ENCODE data around the gene TRIP11. TPM values are rescaled to one million over a fixed set of nuclear protein-coding genes. Genes with fewer than 3 reads are reported as not detected.
"Not testable (repeated sequence)": the region's sequence is repeated elsewhere in the genome, so short reads cannot be mapped to it uniquely, and the experiment has no call there.

TRIP11 gene
- total RNA-seq (2014; rRNA removed; shearing (Covaris generic); ENCODE audit: low replicate concordance), result 7.9 and 13.4 TPM in 2 replicates

DNA sequence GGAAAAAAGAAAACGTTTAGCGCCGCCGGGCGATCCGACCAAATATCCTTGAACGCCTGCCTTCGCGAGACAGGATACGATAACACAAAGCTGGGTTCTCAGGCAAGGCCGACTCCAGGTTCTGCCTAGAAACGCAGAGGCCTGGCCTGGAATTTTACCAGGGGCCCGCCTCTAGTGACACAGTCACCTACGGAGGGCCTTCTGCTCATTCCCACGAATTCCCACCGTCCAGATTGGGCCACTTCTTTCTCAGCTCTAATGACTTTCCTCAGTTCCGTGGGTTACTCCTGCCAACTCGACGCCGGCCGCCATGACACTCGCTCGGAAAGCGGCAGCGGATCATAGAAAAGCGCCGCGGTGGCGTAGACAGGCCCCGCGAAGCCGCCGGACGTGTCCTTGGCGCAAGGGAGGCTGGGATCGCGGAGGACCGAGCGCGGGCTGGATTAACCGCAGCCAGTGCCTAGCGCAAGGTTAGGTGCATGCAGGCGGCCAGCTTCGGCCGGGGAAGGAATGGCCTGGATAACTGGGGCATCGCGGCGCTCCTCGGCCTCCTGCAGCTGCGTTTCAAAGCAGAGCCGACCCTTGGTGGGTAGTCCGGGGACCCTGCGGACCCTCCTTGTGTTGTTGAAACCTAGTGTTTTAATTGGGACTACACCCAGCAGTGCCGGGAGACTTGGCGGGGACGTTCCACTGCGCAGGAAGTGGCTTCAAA is at the start of gene TRIP11:
Gene TRIP11 (minus strand): TSS at position 341 of the 712 bp plus-strand sequence. CDS start 374 bp downstream, outside the sequence.
- H3K36me3 ChIP-seq, result peaks cover 4% of the 10 kb centered on the region
- no peaks in the 10 kb centered on the region for H3K27me3 ChIP-seq
- H3K4me3 ChIP-seq, result peak within 1 kb of the TSS; percentile 89
- DNase-seq, result peak; percentile 93
- no peaks in the 10 kb centered on the region for H3K9me3 ChIP-seq

DNA sequence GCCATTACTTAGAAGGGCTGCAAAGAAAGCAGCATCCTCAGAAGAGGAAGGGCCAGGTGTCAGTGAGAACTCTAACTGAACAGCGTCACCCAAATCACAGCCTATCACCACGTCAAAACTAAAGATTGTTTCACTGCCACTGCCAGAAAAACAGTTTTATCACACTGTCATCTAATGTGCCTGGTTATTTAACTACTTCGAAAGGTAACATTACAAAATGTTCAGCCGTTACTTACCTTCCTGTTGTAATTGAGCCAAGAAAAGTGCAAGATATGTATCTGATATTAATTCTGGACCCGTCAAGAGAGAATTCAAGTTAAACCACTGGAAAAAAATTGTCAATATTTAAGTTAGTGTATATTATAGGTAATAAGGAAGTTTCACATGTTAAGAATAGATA is 48.6 kb upstream of the TRIP11 start:
- H3K36me3 ChIP-seq, result no peaks in the 10 kb centered on the region; the same call in 1 of the 2 replicates
- H3K4me3 ChIP-seq, result no peak overlapping the region
- DNase-seq, result no peak
- no peaks in the 10 kb centered on the region for H3K27me3 ChIP-seq
- H3K9me3 ChIP-seq, result no peaks in the 10 kb centered on the region

DNA sequence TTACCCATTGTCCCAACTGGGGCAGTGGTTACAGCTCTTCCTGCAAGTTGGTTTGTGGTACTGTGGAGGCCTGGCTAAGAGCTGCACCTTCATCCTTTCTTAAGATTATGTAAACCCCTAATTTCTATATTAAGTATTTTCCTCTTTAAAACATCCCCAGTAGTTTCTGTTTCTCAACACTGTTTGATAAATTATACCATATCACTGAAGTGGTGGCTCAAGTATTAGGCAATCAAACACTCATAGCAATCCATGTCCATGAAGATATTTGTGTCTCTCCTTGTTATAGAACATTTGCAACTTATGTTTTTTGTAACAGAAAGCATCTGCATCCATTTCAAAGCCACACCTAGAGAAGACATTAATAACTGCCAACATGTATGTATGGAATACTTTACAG is 34.7 kb upstream of the TRIP11 start:
- DNase-seq, result no peak

DNA sequence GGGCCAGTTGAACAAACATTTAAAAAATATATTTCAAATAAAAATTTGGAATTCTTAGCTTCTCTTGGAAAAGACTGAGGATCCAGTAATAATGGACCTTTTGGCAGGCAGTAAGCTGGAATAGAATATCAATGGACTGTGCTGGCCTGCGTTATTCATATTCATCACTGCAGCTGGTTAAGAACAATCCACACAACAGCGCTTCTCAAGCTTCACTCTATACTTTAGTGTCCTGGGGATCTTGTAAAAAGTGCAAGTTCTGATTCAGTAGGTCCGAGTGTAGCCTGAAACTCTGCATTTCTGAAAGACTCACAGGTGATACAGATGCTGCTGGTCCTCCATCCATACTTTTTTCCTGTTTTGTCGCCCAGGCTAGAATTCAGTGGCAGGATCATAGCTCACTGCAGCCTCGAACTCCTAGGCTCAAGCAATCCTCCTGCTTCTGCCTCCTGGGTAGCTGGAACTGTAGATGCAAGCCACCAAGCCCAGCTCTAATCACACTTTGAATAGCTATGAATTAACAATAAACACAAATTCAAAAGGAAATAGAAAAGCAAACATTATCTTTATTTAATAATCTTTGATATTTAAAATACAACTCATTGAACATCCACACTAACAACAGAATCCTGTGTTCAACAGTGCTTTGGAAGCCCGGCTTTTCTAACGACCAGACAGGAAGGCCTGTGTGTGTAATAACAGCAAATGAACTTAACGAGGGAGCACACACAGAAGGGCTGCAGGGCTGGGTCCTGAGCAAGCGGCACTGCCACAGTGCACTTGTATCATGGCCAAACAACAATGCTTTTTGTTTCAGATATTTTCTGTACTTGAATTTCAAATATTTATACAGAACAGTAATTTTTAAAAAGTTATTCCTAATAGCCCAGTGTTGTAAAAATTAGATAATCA is 18.4 kb upstream of the TRIP11 start:
- DNase-seq, result no peak
- Histone ChIP-seq H3K9me3 (no peaks in the 10 kb centered on the region), H3K4me3 (no peak overlapping the region), H3K36me3 (no peaks in the 10 kb centered on the region), H3K27me3 (no peaks in the 10 kb centered on the region)

More for the DNA sequence above, 34.7 kb upstream of the TRIP11 start:
- H3K9me3 ChIP-seq, result no peaks in the 10 kb centered on the region
- H3K27me3 ChIP-seq, result no peaks in the 10 kb centered on the region
- H3K36me3 ChIP-seq, result peaks cover 4% of the 10 kb centered on the region; the same call in 1 of the 2 replicates
- H3K4me3 ChIP-seq, result no peak overlapping the region

DNA sequence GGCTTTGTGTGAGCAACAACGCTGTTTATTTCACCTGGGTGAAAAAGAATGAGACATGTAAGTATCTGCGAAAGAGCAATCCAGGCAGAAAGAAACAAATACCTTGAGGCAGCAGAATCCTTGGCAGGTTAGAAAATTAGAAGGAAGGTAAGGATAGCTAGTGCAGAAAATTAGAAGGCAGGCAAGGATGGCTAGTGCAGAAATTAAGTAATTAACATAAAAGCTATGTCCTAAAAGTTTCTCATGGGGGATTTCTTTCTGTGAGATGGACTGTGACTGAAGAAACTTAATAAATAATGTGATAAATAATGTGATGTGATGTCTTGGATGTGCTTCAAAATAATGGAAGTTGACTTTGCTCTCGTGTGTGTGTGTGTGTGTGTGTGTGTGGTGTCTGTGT is 9.9 kb upstream of the TRIP11 start:
- Histone ChIP-seq H3K27me3 (no peaks in the 10 kb centered on the region), H3K9me3 (no peaks in the 10 kb centered on the region), H3K4me3 (no peak overlapping the region), H3K36me3 (no peaks in the 10 kb centered on the region)
- DNase-seq, result no peak

DNA sequence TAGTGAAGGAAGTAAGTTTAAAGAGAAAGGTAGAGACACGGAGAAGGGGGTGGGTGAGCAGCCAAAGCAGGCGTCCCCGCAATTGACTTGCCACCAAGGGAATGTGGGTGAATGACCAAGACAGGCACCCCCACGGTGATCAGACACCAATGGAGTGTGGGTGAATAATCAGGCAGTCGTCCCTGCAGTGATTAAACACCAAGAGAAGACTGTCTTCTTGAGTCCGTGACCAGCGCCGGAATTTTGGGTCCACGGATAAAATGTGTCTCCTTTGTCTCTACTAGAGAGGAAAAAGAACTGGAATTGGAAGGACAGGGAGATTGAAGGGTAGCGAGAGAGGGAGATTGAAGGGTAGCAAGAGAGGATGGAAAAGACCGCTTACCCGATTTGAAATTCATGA is 9.4 kb upstream of the TRIP11 start:
- not testable (repeated sequence) for H3K36me3 ChIP-seq, H3K27me3 ChIP-seq, DNase-seq

DNA sequence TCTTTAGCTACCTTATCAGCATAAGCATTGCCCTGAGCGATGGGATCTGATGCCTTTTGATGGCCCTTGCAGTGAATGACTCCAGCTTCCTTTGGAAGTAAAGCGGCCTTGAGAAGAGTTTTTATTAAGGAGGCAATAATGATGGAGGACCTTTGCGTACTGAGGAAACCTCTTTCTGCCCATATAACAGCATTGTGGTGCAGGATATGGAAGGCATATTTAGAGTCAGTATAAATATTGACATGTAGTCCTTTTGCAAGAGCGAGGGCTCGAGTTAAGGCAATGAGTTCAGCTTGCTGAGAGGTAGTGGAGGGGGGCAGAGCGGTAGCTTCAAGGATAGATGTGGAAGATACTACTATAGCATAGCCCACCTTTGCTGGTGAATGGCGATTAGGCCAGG is 6.0 kb upstream of the TRIP11 start:
- not testable (repeated sequence) for H3K27me3 ChIP-seq, DNase-seq, H3K4me3 ChIP-seq, H3K36me3 ChIP-seq, H3K9me3 ChIP-seq

More for the DNA sequence above, 9.4 kb upstream of the TRIP11 start:
- H3K4me3 ChIP-seq, H3K9me3 ChIP-seq: not testable (repeated sequence)

DNA sequence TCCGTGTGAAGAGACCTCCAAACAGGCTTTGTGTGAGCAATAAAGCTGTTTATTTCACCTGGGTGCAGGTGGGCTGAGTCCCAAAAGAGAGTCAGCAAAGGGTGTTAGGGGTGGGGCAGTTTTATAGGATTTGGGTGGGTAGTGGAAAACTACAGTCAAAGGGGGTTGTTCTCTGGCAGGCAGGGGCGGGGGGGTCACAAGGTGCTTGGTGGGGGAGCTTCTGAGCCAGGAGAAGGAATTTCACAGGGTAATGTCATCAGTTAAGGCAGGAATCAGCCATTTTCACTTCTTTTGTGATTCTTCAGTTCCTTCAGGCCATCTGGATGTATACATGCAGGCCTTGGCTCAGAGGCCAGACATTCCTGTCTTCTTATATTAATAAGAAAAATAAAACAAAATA is 1.9 kb upstream of the TRIP11 start:
- not testable (repeated sequence) for H3K9me3 ChIP-seq, DNase-seq, H3K4me3 ChIP-seq, H3K36me3 ChIP-seq, H3K27me3 ChIP-seq

DNA sequence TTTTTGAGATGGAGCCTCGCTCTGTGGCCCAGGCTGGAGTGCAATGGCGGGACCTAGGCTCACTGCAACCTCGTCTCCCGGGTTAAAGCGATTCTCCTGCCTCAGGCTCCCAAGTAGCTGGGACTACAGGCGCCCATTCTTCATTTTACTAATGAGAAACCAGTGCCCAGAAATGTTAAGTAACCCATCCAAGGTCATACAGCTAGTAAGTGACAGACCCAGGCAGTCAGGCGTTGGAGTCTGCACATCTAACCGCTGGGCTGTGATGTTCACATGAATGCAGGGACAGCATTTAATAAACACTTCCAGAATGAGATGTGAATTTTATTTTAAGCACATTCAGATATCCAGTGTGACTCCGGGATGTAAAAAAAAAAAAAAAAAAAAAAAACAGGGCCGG is 1.3 kb upstream of the TRIP11 start:
- DNase-seq, result no peak
- H3K36me3 ChIP-seq, result peaks cover 4% of the 10 kb centered on the region
- H3K9me3 ChIP-seq, result no peaks in the 10 kb centered on the region
- H3K4me3 ChIP-seq, result no peak overlapping the region; the same call in 1 of the 2 replicates
- H3K27me3 ChIP-seq, result no peaks in the 10 kb centered on the region

DNA sequence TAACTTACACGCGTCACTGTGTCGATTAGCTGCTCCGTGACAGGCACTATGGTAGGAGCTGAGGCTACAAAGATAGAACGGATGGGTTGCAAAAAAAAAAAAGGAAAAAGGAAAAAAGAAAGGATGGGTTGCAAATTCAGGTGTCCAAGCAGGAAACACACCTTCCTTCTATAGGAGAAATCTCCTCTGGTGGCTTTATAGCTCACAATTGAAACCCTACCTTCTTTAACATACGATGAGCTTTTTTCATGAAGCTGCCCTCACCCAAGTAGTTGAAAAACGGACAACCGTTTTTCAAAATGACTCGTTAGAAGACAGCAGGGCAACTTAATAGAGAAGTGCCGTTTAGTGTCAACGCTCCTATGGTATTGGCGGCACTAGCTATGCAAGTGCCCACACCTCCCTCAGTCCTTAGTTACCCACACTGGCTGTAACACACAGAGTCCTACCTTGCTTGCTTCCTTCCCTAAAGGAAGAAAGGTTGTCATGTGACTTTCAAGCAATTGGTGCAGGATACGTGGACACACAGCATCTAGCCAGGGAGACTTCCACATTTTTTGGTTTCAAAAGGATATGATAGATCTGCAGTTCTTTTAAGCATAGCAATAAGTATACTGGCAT is 682 bp upstream of the TRIP11 start:
- DNase-seq, result no peak

DNA sequence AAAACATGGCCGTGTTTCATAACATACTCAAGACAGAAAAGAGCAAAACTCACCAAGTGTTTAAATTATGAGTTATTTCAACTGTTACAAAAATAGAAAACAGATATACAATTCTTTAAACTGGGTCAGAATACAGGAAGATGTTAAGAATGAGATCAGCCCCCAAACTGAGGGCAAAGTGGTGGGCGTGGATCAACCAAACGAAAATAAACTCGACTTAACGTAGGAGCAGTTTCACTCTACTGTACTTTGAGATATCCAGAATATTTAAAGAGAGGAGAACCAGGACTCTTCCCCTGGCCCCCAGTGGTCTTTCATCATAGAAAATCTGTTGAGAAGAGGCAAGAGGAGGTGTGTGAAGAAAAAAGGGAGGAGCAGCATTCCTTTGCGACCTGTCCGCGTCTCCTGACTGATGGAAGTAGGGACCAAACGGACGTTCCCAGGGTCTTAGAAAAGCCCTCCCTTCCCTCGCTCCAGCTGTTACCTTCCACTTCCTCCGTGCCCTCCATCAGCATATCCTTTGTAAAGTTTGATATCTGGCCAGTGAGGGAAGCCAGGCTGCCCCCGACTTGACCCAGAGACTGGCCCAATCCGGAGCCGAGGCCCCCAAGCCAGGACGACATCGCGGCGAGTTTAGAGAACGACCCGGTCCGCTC is 668 bp downstream of the TRIP11 start:
- Histone ChIP-seq H3K9me3 (no peaks in the 10 kb centered on the region), H3K4me3 (peak overlapping the region; percentile 89), H3K36me3 (peaks cover 4% of the 10 kb centered on the region), H3K27me3 (no peaks in the 10 kb centered on the region)
- peak; percentile 43 for DNase-seq

More for the DNA sequence above, 682 bp upstream of the TRIP11 start:
- H3K36me3 ChIP-seq, result peaks cover 4% of the 10 kb centered on the region
- no peaks in the 10 kb centered on the region for H3K9me3 ChIP-seq
- no peaks in the 10 kb centered on the region for H3K27me3 ChIP-seq
- peak overlapping the region; percentile 89 for H3K4me3 ChIP-seq

DNA sequence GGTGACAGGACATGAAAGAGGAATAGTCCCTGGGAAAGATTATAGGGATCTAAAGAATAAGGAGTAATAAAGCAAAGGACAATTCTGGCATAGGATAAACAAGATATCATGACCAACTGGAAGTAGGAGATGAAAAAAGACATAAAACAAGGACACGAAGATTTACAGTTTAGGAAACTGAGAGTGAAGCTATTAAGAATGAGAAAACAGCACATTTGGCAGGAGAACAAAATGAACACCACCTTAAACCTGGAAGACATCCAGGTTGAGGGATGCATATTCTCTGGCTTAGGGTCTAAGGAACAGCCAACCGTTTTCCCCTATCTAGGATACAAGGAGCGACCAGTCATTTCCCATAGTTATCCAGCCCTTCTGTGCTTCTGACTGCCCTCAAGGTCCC is 1.9 kb downstream of the TRIP11 start:
- peak overlapping the region; percentile 89 for H3K4me3 ChIP-seq
- DNase-seq, result no peak

DNA sequence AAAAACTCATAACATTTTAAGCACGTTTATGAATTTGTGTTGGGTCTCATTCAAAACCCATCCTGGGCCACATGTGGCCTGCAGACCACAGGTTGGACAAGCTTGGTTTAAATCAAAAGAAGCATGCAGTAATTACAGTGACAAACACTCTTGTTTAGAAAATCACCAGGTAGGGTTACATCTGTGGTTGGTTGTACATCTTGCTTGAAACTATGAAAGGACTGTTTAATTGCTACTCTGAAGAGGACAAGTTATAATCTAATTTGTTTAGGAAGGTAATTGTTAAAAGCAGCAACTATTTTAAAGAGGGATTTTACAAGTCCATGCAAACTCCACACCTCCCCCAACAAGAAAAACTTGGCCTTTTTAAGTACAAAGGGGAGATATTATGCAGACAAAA is 4.0 kb downstream of the TRIP11 start:
- peaks cover 7% of the 10 kb centered on the region for H3K36me3 ChIP-seq
- no peaks in the 10 kb centered on the region for H3K27me3 ChIP-seq
- H3K9me3 ChIP-seq, result no peaks in the 10 kb centered on the region
- H3K4me3 ChIP-seq, result no peak overlapping the region
- DNase-seq, result no peak

More for the DNA sequence above, 1.9 kb downstream of the TRIP11 start:
- Histone ChIP-seq H3K36me3 (peaks cover 5% of the 10 kb centered on the region), H3K9me3 (no peaks in the 10 kb centered on the region), H3K27me3 (no peaks in the 10 kb centered on the region)

DNA sequence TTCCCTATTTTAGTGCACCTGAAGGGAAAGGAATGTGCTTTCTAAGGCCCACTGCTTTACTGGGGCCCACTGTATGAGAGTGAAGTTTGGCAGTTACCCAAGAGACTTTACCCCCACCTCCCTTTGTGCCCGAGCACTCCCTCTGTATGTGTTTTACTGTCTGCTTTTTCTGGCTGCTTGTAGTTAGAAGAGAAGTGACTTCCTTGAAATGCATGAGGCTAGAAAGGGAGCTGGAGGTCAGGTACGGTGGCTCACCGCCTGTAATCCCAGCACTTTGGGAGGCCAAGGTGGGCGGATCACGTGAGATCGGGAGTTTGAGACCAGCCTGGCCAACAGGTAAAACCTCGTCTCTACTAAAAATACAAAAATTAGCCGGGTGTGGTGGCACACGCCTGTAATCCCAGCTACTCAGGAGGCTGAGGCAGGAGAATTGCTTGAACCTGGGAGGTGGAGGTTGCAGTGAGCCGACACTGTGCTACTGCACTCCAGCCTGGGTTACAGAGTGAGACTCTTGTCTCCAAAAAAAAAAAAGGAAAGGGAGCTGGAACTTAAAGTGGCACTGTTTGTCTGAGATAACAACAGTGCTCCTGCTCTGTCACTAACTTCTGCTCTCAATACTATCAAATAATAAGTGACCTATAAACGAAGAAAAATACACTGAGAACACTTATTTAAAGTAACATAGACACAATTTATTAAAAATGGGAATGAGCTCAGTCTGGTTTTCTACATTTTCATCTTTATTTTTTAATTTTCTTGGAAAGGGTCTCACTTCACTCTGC is 5.8 kb downstream of the TRIP11 start:
- Histone ChIP-seq H3K36me3 (peaks cover 3% of the 10 kb centered on the region; the same call in 1 of the 2 replicates), H3K9me3 (no peaks in the 10 kb centered on the region), H3K4me3 (no peak overlapping the region), H3K27me3 (no peaks in the 10 kb centered on the region)
- DNase-seq, result no peak

DNA sequence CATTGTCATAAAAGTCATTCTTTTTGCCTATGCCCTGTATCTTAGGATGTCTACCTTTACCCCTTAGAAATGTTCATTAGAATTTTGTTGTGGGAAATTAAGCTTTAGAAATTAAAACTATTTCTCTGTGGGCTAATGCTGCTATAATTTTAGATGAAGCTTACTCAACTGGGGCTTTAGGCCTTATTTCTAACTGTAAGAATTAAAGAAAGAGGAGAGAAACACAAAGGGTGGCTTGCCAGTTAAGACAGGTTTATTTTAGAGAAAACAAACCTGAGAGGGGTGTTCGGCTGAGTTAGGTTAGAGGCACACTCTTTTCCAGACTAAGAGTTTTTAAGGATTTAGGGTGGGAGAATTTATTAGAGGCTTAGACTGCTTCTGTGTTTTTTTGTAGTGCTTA is 6.4 kb downstream of the TRIP11 start:
- no peaks in the 10 kb centered on the region for H3K27me3 ChIP-seq
- no peak for DNase-seq
- H3K9me3 ChIP-seq, result no peaks in the 10 kb centered on the region
- H3K4me3 ChIP-seq, result no peak overlapping the region
- peaks cover 5% of the 10 kb centered on the region; the same call in 1 of the 2 replicates for H3K36me3 ChIP-seq

Measured in MG63 (cell line).